SKM-1 (cell line): ENCODE data around the gene MAPK8IP2.
"Not testable (repeated sequence)": the region's sequence is repeated elsewhere in the genome, so short reads cannot be mapped to it uniquely, and the experiment has no call there.

Source experiments
- DNase-seq: peaks from one replicate; lab custom pipeline; 2025; ENCODE audit not compliant: unreplicated experiment; lab: John Stamatoyannopoulos, UW

Gene MAPK8IP2

DNA sequence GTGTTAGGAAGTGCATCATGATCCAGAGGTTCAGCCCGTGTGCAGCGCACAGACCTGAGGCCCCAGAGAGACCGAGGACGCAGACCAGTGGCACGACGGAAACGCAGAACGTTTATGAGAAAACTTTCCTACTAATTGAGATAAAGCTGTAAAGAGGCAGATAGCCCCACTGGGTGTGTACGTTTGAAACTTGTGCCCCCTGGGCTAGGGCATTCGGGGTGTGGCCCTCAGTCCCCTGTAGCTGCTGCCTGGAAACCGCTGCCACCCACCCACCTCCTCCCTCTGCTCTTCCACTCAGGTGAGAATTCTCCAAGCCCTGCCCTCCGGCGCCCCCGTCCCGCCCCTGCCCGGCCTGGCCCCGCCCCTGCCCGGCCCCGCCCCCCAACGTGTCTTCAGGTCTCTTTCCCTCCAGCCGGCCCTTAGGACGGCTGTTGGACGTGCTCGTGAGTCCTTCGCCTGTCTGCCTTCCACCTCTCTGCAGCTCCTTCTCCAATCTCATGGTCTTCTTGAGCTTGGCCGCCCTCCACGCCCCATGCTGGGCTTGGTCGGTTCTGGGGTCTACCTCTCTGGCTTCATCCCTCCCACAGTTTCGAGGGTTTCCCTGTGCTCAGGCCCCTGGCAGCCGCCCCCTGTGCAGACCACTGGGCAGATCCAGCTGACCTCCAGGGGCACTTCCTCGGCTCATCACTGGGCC, 12.1 kb downstream of the MAPK8IP2 start:
- DNase-seq: no peak

DNA sequence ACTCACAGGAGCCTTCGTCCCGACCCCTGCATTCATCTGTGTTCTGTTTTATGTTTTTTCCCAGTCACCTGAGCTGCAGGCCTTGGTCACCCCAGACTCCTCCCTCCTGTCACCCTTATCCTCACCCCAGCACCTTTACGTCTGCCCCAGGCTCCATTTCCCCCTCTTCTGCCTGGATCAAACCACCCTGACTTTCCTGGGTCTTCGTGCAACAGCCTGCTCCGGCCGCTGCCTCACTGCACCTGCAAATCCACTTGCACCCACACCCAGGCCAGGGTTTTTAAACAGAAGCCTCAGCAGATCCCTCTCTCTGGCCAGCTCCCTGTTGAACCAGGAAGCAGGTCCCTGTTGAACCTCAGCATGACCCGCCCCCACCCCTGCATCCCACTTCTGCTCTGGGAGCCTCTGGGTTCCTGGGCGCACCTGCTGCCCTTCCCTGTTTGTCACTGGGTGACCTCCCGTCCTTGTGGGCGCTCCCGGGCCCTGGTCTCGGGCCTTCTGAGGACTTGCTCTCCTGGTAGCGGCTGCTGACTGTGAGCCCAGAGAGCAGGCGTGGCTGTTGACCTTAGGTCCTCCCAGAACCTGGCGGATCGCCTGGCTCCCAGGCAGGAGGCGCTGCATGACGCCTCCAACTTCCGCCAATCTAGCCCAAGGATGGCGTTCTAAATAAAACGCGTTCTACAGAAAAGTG, 12.8 kb downstream of the MAPK8IP2 start:
- DNase-seq: no peak

DNA sequence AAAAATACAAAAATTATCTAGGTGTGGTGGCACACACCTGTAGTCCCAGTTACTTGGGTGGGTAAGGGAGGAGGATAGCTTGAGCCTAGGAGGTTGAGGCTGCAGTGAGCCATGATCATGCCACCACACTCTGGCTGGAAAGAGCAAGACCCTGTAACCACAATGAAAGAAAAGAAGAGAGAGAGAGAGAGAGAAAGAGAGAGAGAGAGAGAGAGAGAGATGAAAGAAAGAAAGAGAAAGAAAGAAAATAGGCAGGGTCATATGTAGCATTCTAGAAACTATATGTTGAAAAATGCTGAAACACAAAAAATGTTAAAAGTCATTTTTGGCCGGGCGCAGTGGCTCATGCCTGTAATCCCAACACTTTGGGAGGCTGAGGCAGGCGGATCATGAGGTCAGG, 13.7 kb downstream of the MAPK8IP2 start:
- DNase-seq: not testable (repeated sequence)

DNA sequence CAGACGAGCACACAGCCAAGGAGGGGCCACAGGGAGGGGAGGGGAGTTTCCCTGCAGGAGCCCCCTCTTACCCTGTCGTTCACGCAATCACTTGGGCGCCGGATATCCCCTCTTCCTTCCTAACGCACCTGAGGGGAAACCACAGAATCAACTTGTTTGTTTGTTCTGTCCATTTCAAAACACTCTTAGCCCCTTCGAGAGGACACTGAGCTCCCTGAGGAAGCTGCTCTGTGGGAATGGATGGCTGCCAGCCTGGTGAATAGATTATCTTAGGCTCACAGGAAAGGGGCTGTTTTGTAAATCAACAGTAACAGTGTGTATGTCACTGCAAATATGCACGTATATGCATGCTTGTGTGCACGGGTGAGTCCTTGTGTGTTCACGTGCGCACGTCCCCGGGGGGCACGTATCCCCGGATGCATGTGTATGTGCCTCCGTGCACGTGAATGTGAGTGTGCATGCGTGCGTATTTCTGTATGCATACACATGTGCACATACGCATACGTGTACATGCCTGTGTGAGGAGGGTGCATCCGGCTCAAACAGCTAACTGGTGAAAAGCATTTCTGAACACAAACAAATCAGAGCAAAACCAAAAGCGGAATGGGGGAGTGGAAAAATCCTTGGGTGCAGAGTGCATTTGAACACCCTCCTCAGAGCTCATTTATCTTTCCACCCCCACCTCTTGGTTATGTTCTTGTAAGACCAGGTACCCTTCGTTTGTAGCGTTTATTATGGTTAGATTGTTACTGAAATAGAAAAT, 20.2 kb downstream of the MAPK8IP2 start:
- DNase-seq: no peak

DNA sequence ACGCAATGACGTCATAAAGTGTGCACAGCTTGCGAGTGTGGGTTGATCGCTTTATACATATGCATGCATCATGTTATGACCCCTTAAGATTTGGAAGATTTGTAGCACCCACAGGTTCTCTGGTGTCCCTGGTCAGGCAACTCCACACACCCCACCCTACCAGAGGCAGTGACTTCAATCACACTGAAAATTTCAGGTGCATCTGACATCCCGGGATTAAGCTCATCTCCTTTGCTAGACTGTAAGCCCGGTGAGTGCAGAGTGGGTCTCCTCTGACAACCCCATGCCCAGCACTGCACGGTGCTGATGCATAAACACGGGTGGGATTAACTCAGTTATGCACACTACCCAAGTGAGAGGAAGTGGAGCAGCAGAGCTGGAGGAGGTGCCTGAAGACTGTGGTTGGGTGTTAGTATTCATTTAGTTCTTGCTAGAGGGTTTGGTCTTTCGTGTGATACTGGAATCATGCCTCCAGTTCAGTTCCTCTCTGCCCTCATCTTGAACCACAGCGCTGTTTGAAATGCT, 20.8 kb downstream of the MAPK8IP2 start:
- peak; percentile 36 for DNase-seq

DNA sequence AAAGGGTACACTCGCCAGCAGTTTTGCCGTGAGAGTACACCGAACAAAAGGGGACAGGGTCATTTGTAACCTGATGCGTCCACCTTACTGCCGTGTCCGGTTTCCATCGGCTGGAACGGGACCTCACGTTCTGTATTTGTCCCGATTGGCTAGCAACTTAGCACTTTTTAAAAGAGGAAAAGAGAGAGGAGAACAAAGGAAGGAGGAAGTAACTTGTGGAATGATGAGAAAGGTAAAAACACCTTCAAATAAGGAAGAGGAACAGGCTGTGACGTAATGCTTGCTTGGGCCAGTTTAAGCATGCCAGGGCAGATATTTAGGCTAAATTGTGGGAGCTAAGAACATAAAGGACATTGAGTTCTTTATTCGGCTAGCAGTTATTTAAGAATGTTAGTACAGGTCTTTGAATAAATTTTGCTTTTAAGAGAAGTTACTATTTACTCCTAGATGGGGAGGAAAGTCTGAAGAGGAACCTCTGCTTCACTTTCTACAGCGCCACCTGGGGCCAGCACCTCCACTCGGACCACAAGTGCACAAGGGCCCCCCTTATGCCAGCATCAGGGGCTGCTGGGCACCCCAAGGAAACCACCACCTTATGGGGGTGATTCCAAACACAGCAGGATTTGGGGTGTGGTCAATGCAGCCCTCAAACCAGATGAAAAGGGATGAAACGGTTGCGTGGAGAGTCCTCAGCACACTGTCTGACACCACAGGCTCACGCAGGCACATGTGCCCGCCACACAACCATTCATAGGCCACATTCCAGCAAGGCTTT, 21.5 kb downstream of the MAPK8IP2 start:
- DNase-seq: no peak

DNA sequence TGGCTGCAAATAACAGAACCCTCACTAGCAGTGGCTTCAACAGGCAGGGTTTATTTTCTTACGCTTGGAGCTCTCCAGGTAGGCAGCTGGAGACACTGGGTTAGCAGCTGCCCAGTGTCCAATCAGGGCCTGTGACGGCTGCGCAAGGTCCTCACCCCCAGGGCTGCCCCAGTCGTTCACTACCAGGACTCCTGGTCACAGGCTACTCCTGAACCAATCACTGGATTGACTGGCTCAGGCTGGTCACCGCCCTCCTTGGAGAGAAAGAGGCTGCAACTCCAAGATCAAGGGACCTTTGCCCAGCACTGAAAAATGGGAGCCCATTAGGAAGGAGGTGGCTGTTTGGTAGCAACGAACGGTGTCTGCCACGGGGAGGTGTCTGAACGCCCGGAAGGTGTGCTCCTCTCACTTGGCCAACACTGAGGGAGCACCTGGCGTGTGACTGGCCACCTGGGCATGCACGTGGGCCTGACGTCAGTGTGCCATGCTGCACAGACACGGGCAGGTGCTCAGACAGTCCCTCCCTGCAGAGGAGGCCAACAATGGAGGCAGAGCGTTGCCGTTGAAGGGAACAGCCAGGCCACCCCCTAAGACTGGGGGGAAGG, 22.2 kb downstream of the MAPK8IP2 start:
- DNase-seq: no peak

DNA sequence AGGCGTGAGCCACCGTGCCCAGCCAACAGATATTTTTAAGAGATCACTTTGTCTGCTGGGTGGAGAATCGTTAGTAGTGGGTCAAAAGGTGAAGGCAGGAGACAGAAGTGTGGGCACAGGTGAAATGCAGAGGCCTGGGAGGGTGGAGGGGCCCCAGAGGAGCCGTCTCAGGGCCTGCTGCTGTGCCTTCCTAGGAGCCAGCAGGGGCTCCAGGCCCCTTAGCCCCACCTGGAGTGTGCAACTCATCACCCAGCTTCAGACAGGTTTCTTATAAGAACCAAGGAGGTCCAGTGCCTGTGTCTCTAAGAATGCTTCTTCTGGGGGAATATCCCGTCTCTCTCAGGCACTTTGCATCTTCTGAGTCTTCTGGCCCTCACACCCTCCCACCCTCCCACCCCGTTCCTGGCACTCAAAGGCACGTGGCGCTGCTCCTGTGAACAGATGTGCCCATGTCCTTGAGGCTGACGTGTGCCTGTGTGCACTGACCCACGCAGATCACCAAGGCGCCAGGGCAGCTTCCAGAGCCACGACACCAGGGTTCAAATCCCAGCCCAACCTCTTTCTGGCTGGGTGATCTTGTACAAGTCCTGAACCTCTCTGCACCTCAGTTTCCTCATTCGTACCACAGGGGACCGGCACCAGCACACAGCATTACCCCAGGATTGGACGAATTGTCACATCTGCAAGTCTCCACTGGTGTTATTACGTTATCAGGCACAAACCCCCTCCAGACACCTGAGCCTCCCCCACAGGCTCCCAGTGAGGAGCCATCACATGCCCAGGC, 23.9 kb downstream of the MAPK8IP2 start:
- no peak for DNase-seq

DNA sequence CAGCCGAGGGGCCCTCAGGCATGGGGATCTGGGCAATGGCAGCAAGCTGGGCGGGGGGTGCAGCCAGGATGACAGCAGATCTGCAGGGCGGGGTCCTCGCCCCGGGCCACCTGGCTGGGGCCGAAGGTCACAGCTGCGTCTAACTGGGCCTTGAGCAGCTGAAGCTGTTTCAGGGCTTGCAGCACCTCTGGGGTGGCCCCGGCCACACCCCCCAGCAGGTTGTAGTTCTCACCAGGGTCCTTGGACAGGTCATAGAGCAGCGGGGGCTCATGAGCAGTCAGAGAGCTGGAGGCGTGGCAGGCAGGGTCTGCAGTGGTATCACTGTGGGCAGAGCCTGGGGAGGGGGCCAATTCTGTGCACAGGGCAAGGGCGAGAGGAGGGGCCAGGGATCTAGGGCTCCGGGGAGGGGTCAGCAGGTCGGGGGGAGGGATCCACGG, 24.6 kb downstream of the MAPK8IP2 start:
- no peak for DNase-seq

DNA sequence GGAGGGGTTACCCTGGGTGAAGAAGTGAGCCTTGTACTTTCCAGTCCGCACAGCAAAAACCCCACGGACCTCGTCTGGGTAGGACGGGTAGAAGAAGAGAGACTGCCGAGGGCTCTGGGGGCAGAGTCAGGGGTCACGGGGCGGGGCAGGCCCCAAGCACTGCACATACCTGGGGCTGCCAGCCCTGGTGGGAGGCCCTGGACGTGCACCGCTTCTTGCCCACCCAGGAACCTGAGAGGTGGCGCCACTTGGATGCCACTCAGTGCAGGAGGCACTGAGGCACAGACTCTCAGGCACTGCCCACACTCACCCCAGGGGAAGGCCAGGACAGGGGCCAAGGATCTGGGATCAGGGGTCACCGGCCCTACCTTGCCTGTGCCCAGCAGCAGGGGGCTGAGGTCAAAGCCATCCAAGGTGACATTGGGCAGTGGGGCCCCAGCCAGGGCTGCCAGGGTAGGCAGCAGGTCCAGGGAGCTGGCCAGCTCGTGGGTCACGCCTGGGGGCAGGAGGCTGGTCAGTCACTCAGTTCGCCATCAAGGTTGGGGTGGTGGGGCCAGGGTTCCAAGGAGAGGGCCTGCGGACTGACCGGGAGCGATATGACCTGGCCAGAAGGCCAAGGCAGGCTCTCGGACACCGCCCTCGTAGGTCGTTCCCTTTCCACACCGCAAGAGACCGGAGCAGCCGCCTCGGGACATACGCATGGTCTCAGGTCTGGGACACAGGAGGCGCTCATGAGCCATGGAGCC, 25.1 kb downstream of the MAPK8IP2 start:
- no peak for DNase-seq

DNA sequence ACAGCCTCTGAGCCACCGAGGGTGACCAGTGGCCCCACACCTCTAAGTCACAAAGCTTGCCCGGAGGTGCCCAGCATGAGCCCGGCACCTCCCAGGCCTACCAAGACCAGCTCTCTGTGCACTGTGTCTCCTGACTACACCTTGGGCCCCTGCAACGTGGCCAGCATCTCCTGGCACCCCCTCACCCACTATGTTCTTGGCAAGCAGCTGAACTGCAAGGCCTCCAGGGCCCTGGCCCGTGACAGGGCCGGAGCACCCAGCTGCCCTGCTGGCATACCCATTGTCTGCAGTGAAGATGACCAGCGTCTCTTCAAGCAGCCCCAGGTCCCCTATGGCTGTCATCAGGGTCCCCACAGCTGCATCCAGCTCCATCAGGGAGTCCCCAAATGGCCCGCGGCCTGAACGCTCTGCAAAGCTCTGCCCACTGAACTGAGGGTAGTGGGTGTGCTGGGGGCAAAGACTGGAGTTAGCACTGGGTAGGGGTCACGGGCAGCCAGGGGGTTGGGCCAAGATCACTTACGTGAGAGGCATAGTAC, 25.8 kb downstream of the MAPK8IP2 start:
- no peak for DNase-seq

DNA sequence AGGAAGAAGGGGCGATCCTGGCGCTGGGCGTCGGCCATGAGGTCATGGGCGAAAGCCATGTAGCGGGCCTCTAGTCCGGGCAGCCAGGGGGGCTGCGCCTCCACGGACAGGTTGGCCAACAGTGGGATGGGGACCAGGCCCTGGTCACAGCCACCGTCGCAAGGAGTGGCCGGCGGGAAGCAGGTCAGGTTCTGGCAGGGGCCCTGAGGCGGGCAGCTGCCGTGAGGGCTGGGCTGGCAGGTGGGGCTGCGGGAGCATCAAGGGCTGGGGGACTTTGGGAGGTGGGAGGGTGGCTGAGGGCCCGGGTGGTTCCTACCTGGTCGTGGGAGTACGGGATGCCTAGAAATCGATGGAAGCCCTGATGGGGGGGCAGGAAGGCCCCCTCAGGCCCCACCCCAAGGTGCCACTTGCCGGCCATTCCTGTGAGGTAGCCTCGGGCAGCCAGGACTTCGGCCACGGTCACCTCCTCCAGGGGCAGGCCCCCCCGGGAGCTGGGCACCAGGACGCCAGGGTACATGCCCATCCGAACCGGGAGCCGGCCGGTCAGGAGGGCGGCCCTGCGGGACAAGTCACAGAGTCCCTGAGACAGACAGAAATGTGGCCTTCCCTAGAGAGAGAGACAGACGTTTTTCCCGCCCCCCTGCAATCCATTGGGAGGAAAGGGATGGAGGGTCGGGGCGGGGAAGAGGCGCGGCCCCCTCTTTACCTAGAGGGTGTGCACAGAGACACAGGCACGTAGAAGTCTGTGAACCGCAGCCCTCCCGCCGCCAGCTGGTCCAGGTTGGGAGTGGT, 26.5 kb downstream of the MAPK8IP2 start:
- DNase-seq: no peak

DNA sequence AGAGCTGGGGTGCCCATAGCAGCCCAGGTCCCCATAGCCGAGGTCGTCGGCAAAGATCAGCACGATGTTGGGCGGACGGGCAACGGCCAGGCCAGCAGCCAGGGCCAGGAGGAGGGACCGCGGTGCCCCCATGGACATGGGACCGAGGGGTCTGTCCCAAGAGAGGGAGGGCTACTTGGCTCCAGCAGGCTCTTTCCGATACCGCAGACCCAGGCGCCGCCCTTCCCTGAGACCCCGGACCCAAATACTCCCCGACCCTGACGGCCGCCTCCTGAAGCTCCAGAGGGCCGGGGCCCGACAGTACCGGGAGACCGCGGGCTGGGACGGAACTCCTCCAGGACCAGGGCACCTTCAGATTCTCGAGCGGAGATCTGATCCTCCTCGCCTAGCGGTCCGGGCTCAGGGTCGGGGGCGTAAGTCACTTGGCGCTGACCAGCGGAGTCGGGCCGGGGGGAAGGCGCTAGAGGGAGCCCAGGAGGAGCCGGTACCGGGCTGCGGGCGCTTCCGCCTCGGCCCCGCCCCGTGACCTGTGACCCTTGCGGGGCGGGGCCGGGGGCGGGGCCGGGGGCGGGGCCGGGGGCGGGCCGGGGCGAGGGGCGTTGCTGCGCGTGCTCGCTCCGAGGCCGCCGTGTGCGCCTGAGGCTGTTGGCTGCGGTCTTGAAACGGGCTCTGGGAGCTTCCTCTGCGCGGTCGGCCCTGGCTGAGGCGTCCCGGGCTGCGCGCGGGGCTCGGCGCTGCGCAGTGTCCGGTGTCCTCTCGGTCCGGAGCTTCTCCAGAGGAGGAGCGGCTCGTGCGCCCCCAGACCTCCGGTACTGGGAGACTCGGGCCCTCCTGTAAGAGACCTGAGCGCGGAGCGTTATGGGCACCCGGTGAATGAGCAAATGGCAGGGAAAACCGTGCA, 27.3 kb downstream of the MAPK8IP2 start, which contains the start of gene ARSA:
ARSA (minus strand) TSS at position 511 of the 901 bp plus-strand sequence; CDS start at position 138, 373 bp downstream.
- DNase-seq: peak; percentile 71

DNA sequence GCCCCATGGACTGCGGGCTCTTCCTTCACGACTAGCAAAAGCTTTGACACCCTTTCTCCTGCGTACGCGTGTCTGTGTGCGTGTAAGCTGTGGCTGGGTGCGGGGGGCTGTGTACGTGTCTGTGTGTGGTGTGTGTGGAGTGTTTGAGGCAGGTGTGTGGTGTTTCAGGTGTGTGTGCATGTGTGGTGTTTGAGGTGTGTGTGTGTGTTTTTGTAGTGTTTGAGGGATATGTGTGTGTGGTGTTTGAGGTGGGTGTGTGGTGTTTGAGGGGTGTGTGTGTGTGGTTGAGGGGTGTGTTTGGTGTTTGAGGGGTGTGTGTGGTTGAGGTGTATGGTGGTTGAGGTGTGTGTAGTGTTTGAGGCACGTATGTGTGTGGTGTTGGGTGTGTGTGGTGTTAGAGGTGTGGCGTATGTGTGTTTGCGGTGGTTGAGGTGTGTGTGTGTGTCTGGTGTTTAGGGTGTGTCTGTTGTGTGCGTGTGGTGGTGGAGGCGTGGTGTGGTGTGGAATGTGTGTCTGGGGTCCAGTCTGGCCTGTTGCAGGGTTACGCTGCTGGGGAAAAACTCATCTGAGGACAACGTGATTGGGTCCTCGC, 28.0 kb downstream of the MAPK8IP2 start:
- DNase-seq: no peak

DNA sequence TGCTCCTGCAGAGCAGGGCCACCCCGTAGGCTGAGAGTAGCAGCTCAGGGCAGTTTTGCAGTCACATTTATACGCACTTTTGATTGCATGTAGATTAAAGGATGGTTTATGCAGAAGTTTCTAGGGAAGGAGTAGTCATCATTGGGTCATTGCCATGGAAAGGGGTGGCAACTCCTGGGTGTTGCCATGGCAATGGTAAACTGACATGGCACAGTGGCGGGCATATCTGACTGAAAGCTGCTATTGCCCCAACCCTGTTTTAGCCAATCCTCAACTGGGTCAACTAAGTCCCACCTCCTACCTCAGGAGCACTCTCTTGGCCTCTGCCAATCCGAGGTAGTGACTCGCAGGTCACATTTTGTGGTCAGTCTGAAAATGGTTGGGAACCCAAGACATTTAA, 29.8 kb downstream of the MAPK8IP2 start:
- DNase-seq: no peak

DNA sequence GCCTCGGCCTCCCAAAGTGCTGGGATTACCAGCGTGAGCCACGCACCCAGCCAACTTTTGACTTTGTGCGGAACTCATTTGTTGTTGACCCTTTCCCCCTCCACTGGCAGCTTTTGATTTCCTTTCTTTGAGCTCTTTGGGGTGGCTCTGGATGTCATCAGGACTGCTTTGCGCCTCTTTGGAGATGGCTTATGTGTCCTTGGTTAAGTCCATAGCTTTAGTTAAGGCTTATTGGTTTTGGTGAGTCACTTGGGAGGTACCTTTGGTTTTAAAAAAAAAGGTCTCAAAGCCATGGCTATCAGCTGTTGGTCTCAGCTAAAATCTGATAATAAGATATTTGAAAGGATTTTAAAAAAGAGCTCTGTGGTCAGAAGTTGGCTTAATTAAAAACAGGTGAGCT, 32.5 kb downstream of the MAPK8IP2 start:
- no peak for DNase-seq
